Heart right ventricle (tissue), 16 donors: ENCODE measurements around the gene TRIM14. TPM values are rescaled to one million over a fixed set of nuclear protein-coding genes. Genes with fewer than 3 reads are reported as not detected.

Experiments used
- ATAC-seq, 8 donors: fragments of 200-7000 bp; cut with Tn5 transposase; one replicate each; pipeline ENCODE4 v1.9.1; 2020; ENCODE audit warnings: mild to moderate bottlenecking in 8 of 8, moderate library complexity in 8 of 8, moderate number of reproducible peaks in 1 of 8
- DNase-seq, 2 donors: peaks; one replicate each; pipeline ENCODE4 v3.0.0-alpha.2; 2020
- H3K27ac ChIP-seq, 10 donors: fragments of 200-600 bp; sonication (generic) in 2 of 10; one replicate each; pipeline versions ENCODE4 v1.5.0 to v1.8.0; 2020 to 2022; ENCODE audit warnings: mild to moderate bottlenecking in 3 of 10
- H3K27me3 ChIP-seq, 7 donors: fragments of 200-600 bp; one replicate each; pipeline ENCODE4 v1.8.0; 2021 to 2022; ENCODE audit warnings: mild to moderate bottlenecking in 2 of 7
- H3K36me3 ChIP-seq, 9 donors: fragments of 200-600 bp; sonication (generic) in 1 of 9; one replicate each; pipeline versions ENCODE4 v1.5.0 to v1.8.0; 2020 to 2022; ENCODE audit warnings: mild to moderate bottlenecking in 2 of 9
- H3K4me1 ChIP-seq, 9 donors: fragments of 200-600 bp; sonication (generic) in 1 of 9; one replicate each; pipeline versions ENCODE4 v1.5.0 to v1.8.0; 2020 to 2022; ENCODE audit warnings: mild to moderate bottlenecking in 4 of 9
- H3K4me3 ChIP-seq, 10 donors: fragments of 200-600 bp; sonication (generic) in 2 of 10; one replicate each; pipeline versions ENCODE4 v1.5.0 to v1.8.0; 2020 to 2022; ENCODE audit warnings: mild to moderate bottlenecking in 7 of 10, moderate library complexity in 2 of 10
- H3K9me3 ChIP-seq, 11 donors: fragments of 200-600 bp in 10 of 11; sonication (generic) in 2 of 11; one replicate each; pipeline versions ENCODE4 v1.5.0 to v1.8.0; 2013 to 2022; ENCODE audit warnings: mild to moderate bottlenecking in 2 of 11, control low read depth in 1 of 11, moderate library complexity in 1 of 11
- CTCF ChIP-seq, 9 donors: fragments of 200-600 bp; sonication (generic) in 2 of 9; IDR thresholded peaks; one replicate each; pipeline versions ENCODE4 v1.5.0 to v1.8.0; 2021 to 2022; ENCODE audit warnings: antibody characterized with exemption in 9 of 9, mild to moderate bottlenecking in 5 of 9, moderate library complexity in 1 of 9
- WGBS, 2 donors: extraction: QIAGEN DNeasy Blood & Tissue Kit; methylation state at CpG; one replicate each; pipeline ENCODE4 v1.1.7; 2013; ENCODE audit warnings: inconsistent platforms in 1 of 2; 5-methylcytosine and 5-hydroxymethylcytosine counted together
- intact Hi-C, 10 donors: fragments of 100-400 bp; cut with DNase I; formaldehyde crosslinking; loops; one replicate each; pipeline versions ENCODE4 v1.11.1 to v1.14.2; 2022
- polyA plus RNA-seq, 2 donors: library from polyadenylated mRNA; stranded (reverse); fragments of 200-250 nt; gene quantifications; one replicate each; pipeline ENCODE4 v1.2.3, GENCODE V29; 2013
- total RNA-seq, 10 donors: library from RNA; stranded (reverse); fragmentation: NEBNext Ultra II Directional in 3 of 10; extraction: Animal tissue kit (Norgen Biotek cat#: 25700) in 3 of 10; gene quantifications; one replicate each; pipeline versions ENCODE4 v1.2.1 to v1.2.4, GENCODE V29; 2021 to 2023
- donor health status: Arrhythmogenic right ventricular cardiomyopathy.
- donor health status: ischemic (EF 13 %, LVEDD 7.1; RV severe dilation, severe dysfunction).
- donor health status: healthy with polysubstance abuse.
- donor health status: DM: no; HTN: yes; CAD: no.
- donor health status: DM: no; HTN: no; CAD: no.
- donor health status: ischemic (EF 25% LVEDD 6.9; RV normal size, moderate dysfunction).
- donor health status: ischemic (EF 25% LVEDD 5.7; RV mildly dilated, moderate dysfunction).
- donor health status: healthy.
- donor health status: DM: yes; HTN: yes; CAD: no.
- donor health status: Ischemic cardiomyopathy.
- donor health status: ischemic (EF 35%, LVEDD 5.7; RV mildly dilated, moderate dysfunction).
- donor health status: nonischemic (EF 11% LVEDD 7.7; RV severe dilation, severe dysfunction).
- donor health status: DM: yes; HTN: yes; CAD: no.
- donor health status: PGD.
- donor health status: ischemic (EF 29% LVEDD 5.4; RV normal size, mild dysfunction).
- donor health status: nonischemic (EF 23%, LVEDD 6.1; RV moderate dilation, normal function).

TRIM14 gene
- total and polyA plus RNA-seq, 12 donors = 0.47 to 11.2 (median 1.6) TPM

- ATAC-seq (peak in 2 of 8 donors; percentile 26 to 60), DNase-seq (no peak)
- no peak overlapping the region for H3K27ac ChIP-seq
- peaks cover 0 to 3% (median 0%) of the 10 kb centered on the region in 11 donors for H3K9me3 ChIP-seq
- intact Hi-C loops = no loop called here
- 67 to 80% methylated on average over 7 of the region's 7 CpGs for WGBS, 2 donors
- H3K4me3 ChIP-seq = no peak overlapping the region
- no peaks in the 10 kb centered on the region for H3K27me3 ChIP-seq
- peaks cover 0 to 12% (median 0%) of the 10 kb centered on the region in 9 donors for H3K4me1 ChIP-seq
- H3K36me3 ChIP-seq = no peaks in the 10 kb centered on the region
- no peak for TF ChIP-seq CTCF (IDR thresholded peaks at IDR 0.05)
Observed at GRCh38 chr9:98146101-98146991, 27.3 kb upstream of the TRIM14 start.

- H3K4me1 ChIP-seq = peaks cover 0 to 8% (median 0%) of the 10 kb centered on the region in 9 donors
- no peak for TF ChIP-seq CTCF (IDR thresholded peaks at IDR 0.05)
- no peak overlapping the region for H3K4me3 ChIP-seq
- 97 to 100% methylated on average over 3 of the region's 3 CpGs for WGBS, 2 donors
- peak in 1 of 8 donors; percentile 34 for ATAC-seq
- intact Hi-C loops = no loop called here
- DNase-seq = no peak
- no peak overlapping the region for H3K27ac ChIP-seq
- H3K9me3 ChIP-seq = no peaks in the 10 kb centered on the region
- no peaks in the 10 kb centered on the region for H3K36me3 ChIP-seq
- no peaks in the 10 kb centered on the region for H3K27me3 ChIP-seq
Observed at GRCh38 chr9:98144631-98145030, 25.6 kb upstream of the TRIM14 start.

GRCh38 chr9:98144076-98144475 is 25.1 kb upstream of the TRIM14 start:
- intact Hi-C loops = no loop called here
- Histone ChIP-seq H3K27ac (no peak overlapping the region), H3K36me3 (peaks cover 0 to 3% (median 0%) of the 10 kb centered on the region in 9 donors), H3K9me3 (no peaks in the 10 kb centered on the region), H3K4me3 (no peak overlapping the region), H3K4me1 (peaks cover 0 to 8% (median 0%) of the 10 kb centered on the region in 9 donors), H3K27me3 (no peaks in the 10 kb centered on the region)
- DNase-seq (no peak), ATAC-seq (no peak)
- 89 to 90% methylated on average over 4 of the region's 4 CpGs for WGBS, 2 donors
- TF ChIP-seq CTCF (IDR thresholded peaks at IDR 0.05) = no peak

- TF ChIP-seq CTCF (IDR thresholded peaks at IDR 0.05) = no peak
- intact Hi-C loops = no loop called here
- peaks cover 0 to 8% (median 0%) of the 10 kb centered on the region in 9 donors for H3K4me1 ChIP-seq
- no peak overlapping the region for H3K27ac ChIP-seq
- ATAC-seq (no peak), DNase-seq (no peak)
- WGBS, 2 donors = 91% methylated on average over 8 of the region's 8 CpGs
- no peak overlapping the region for H3K4me3 ChIP-seq
- H3K9me3 ChIP-seq = no peaks in the 10 kb centered on the region
- peaks cover 0 to 3% (median 0%) of the 10 kb centered on the region in 9 donors for H3K36me3 ChIP-seq
- H3K27me3 ChIP-seq = no peaks in the 10 kb centered on the region
Observed at GRCh38 chr9:98142925-98143481, 24.0 kb upstream of the TRIM14 start.
